C4-2B (cell line): ENCODE data around the gene GPR137B.

Experiments used
- ZFX ChIP-seq: fragments of 450-650 bp; IDR thresholded peaks from 2 replicates; pipeline ENCODE4 v1.6.1; 2017
- TF ChIP-seq, protein P1 (sequence below): fragments of 450-650 bp; conservative IDR thresholded peaks from 2 replicates; pipeline ENCODE4 v1.5.1; 2017; ENCODE audit warnings: mild to moderate bottlenecking

DNA sequence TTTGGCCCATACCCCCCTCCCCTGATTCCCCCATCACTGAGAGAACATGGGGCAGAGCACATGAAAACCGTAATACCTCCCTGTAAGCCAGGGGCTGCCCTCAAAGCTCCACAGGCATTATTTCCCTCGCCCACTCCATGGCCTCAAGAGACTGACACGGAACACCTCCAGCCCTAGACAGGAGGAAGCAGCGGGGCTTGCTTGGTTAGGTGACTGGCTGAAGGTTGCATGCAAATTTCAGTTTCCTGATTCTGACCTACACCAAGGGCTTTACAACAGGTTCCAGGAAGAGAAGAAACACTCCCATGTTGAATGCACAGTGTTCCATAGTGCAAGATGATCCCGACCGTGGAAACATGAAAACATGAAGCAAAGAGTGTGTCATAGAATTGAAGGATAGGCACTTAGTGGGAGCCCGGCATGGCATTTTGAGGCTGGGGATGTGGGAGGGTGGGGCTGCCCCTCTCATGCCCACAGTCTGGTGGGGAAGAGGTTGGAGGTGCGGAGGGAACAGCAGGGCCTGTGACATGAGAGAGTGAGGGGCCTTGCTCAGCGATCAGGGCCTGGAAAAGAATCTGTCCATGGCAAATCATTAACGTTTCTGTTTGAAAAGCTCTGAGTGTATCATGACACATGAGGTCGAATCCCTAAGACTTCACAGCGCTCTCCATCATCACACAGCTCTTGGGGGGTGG is 33.5 kb downstream of the GPR137B start:
- TF ChIP-seq, protein P1, sequence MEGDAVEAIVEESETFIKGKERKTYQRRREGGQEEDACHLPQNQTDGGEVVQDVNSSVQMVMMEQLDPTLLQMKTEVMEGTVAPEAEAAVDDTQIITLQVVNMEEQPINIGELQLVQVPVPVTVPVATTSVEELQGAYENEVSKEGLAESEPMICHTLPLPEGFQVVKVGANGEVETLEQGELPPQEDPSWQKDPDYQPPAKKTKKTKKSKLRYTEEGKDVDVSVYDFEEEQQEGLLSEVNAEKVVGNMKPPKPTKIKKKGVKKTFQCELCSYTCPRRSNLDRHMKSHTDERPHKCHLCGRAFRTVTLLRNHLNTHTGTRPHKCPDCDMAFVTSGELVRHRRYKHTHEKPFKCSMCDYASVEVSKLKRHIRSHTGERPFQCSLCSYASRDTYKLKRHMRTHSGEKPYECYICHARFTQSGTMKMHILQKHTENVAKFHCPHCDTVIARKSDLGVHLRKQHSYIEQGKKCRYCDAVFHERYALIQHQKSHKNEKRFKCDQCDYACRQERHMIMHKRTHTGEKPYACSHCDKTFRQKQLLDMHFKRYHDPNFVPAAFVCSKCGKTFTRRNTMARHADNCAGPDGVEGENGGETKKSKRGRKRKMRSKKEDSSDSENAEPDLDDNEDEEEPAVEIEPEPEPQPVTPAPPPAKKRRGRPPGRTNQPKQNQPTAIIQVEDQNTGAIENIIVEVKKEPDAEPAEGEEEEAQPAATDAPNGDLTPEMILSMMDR = no peak
- no peak for TF ChIP-seq ZFX
